IMR-90 (cell line): Measurements from ENCODE around the gene NRG4. TPM values are rescaled to one million over a fixed set of nuclear protein-coding genes. Genes with fewer than 3 reads are reported as not detected.

ENCODE experiments used
- ATAC-seq: fragments of 200-7000 bp; cut with Tn5 transposase; 2 replicates; pipeline ENCODE4 v1.9.1; 2020; ENCODE audit warnings: low read depth, mild to moderate bottlenecking, moderate library complexity
- BruUV-seq: library from RNA; stranded (reverse); fragments of 400-500 nt; replicated peaks from 2 replicates; lab custom pipeline; 2021; lab: Mats Ljungman, UMichigan
- CTCF ChIA-PET: fragments of 300-600 bp; formaldehyde crosslinking; extraction: SDS; loops from one replicate; lab custom pipeline; 2021; ENCODE audit warnings: antibody characterized with exemption; lab: Yijun Ruan, JAX
- POLR2A ChIA-PET: fragments of 300-600 bp; sonication (Branson Sonifier 250); formaldehyde crosslinking; loops from one replicate; lab custom pipeline; 2022; ENCODE audit warnings: antibody characterized with exemption; ENCODE audit not compliant: unreplicated experiment; lab: Charles Lee
- DNase-seq: peaks from one replicate; pipeline ENCODE4 v3.0.0; 2013
- H2AFZ ChIP-seq: replicated peaks from 2 replicates; pipeline ENCODE3; 2013; ENCODE audit warnings: low read length, mild to moderate bottlenecking; ENCODE audit not compliant: poor library complexity
- H2AK5ac ChIP-seq: 2 replicates; pipeline ENCODE4 v1.6.1; 2013; ENCODE audit warnings: low read depth, low read length, inconsistent platforms
- H2AK9ac ChIP-seq: replicated peaks from 2 replicates; pipeline ENCODE3; 2013; ENCODE audit warnings: mild to moderate bottlenecking, low read depth, low read length, moderate library complexity; ENCODE audit not compliant: poor library complexity
- H2BK120ac ChIP-seq: 2 replicates; pipeline ENCODE4 v1.6.1; 2013; ENCODE audit warnings: low read depth, low read length, inconsistent platforms
- H2BK15ac ChIP-seq: 3 replicates; pipeline ENCODE4 v1.6.1; 2013; ENCODE audit warnings: low read depth, low read length, inconsistent platforms
- H2BK20ac ChIP-seq: 2 replicates; pipeline ENCODE4 v1.6.1; 2013; ENCODE audit warnings: low read depth, mild to moderate bottlenecking, inconsistent platforms, low read length, moderate library complexity
- H2BK5ac ChIP-seq: 2 replicates; pipeline ENCODE4 v1.6.1; 2013; ENCODE audit warnings: mild to moderate bottlenecking, low read depth, low read length, inconsistent platforms; ENCODE audit not compliant: poor library complexity, severe bottlenecking
- H3K14ac ChIP-seq: replicated peaks from 2 replicates; pipeline ENCODE4 v1.6.1; 2013; ENCODE audit warnings: low read depth, low read length, inconsistent platforms
- H3K18ac ChIP-seq: 2 replicates; pipeline ENCODE4 v1.6.1; 2013; ENCODE audit warnings: low read depth, low read length, control low read depth
- H3K23ac ChIP-seq: 2 replicates; pipeline ENCODE4 v1.6.1; 2013; ENCODE audit warnings: low read depth, low read length, inconsistent platforms
- H3K27ac ChIP-seq: 2 replicates; pipeline ENCODE4 v1.5.1; 2013; ENCODE audit warnings: mild to moderate bottlenecking, control low read depth, low read length; ENCODE audit not compliant: insufficient read depth
- H3K27me3 ChIP-seq: 2 replicates; pipeline ENCODE4 v1.6.1; 2013; ENCODE audit warnings: low read length; ENCODE audit not compliant: control insufficient read depth, insufficient read depth
- H3K36me3 ChIP-seq: 2 replicates; pipeline ENCODE4 v1.6.1; 2013; ENCODE audit warnings: low read length, mixed read lengths; ENCODE audit not compliant: control insufficient read depth, insufficient read depth
- H3K4ac ChIP-seq: 2 replicates; pipeline ENCODE4 v1.6.1; 2013; ENCODE audit warnings: low read depth, low read length, inconsistent platforms
- H3K4me1 ChIP-seq: 2 replicates; pipeline ENCODE4 v1.6.1; 2013; ENCODE audit warnings: low read length, mixed read lengths; ENCODE audit not compliant: control insufficient read depth, insufficient read depth
- H3K4me2 ChIP-seq: 2 replicates; pipeline ENCODE4 v1.6.1; 2013; ENCODE audit warnings: low read depth, mild to moderate bottlenecking, control low read depth, low read length, moderate library complexity
- H3K4me3 ChIP-seq: 2 replicates; pipeline ENCODE4 v1.5.1; 2013; ENCODE audit warnings: low read depth, mild to moderate bottlenecking, control low read depth, low read length, moderate library complexity; ENCODE audit not compliant: insufficient read depth
- H3K56ac ChIP-seq: 2 replicates; pipeline ENCODE4 v1.6.1; 2013; ENCODE audit warnings: low read length, inconsistent platforms; ENCODE audit not compliant: insufficient read depth; ENCODE audit errors: extremely low read depth
- H3K79me1 ChIP-seq, 2 experiments: 2 replicates each; pipeline ENCODE4 v1.6.1; 2013; ENCODE audit warnings: low read length in 2 of 2, inconsistent platforms in 1 of 2, low read depth in 1 of 2
- H3K9ac ChIP-seq: 2 replicates; pipeline ENCODE4 v1.6.1; 2013; ENCODE audit warnings: low read depth, low read length, control low read depth
- H3K9me1 ChIP-seq: 2 replicates; pipeline ENCODE4 v1.6.1; 2013; ENCODE audit warnings: low read length, inconsistent platforms; ENCODE audit not compliant: insufficient read depth
- H3K9me3 ChIP-seq: 2 replicates; pipeline ENCODE4 v1.6.1; 2013; ENCODE audit warnings: low read length; ENCODE audit not compliant: control insufficient read depth, insufficient read depth
- H4K20me1 ChIP-seq: 2 replicates; pipeline ENCODE4 v1.6.1; 2013; ENCODE audit warnings: low read length, inconsistent platforms; ENCODE audit not compliant: insufficient read depth
- H4K5ac ChIP-seq: 2 replicates; pipeline ENCODE4 v1.6.1; 2013; ENCODE audit warnings: mild to moderate bottlenecking, low read depth, low read length, control low read depth
- H4K8ac ChIP-seq, 2 experiments: 2 replicates each; pipeline ENCODE4 v1.6.1; 2013; ENCODE audit warnings: low read depth in 2 of 2, low read length in 2 of 2, control low read depth in 1 of 2, inconsistent platforms in 1 of 2
- H4K91ac ChIP-seq: 2 replicates; pipeline ENCODE4 v1.6.1; 2013; ENCODE audit warnings: low read depth, low read length, inconsistent platforms; ENCODE audit not compliant: insufficient read depth
- NFE2L2 ChIP-seq: fragments of 150-350 bp; IDR thresholded peaks from 2 replicates; pipeline ENCODE4 v1.6.1; 2016; ENCODE audit warnings: low read depth, mild to moderate bottlenecking, low read length
- RAD21 ChIP-seq: IDR thresholded peaks from 2 replicates; pipeline ENCODE4 v1.6.1; 2012; ENCODE audit warnings: low read length, improper control_type of control experiment
- SMC3 ChIP-seq: fragments of 150-350 bp; IDR thresholded peaks from 2 replicates; pipeline ENCODE4 v1.6.1; 2016; ENCODE audit warnings: low read depth, mild to moderate bottlenecking, antibody characterized with exemption, low read length, moderate library complexity
- WGBS, 2 experiments: methylation state at CpG; one replicate each; pipeline versions ENCODE4 v1.1.5 to v1.1.7; 2013; ENCODE audit warnings: missing lambda C conversion rate in 2 of 2; ENCODE audit not compliant: insufficient read length in 1 of 2; ENCODE audit errors: extremely low coverage in 2 of 2; 5-methylcytosine and 5-hydroxymethylcytosine counted together
- dilution Hi-C: fragments of 300-500 bp; cut with HindIII; formaldehyde crosslinking; loops from one replicate; pipeline ENCODE4 v1.14.3; 2018; ENCODE audit warnings: low sequenced_read_pairs; ENCODE audit not compliant: unreplicated experiment
- in situ Hi-C: fragments of 300-500 bp; cut with MboI; formaldehyde crosslinking; loops from 3 replicates; pipeline ENCODE4 v1.14.3; 2019; ENCODE audit warnings: low sequenced_read_pairs, inconsistent platforms, mixed read lengths
- intact Hi-C: fragments of 100-400 bp; cut with micrococcal nuclease; formaldehyde crosslinking; loops from 2 replicates; pipeline ENCODE4 v1.10.0; 2022
- polyA plus RNA-seq, 3 experiments: library from polyadenylated mRNA; depleted of rRNA; stranded (reverse); fragments of >200 nt; gene quantifications; 2 replicates each; pipeline ENCODE4 v1.2.3, GENCODE V29; 2012; ENCODE audit warnings: low replicate concordance in 1 of 3
- total RNA-seq: library from RNA; depleted of rRNA; stranded (reverse); fragments of >200 nt; gene quantifications from 2 replicates; pipeline ENCODE4 v1.2.3, GENCODE V29; 2012
- TF ChIP-seq, protein P1 (sequence below): conservative IDR thresholded peaks from 2 replicates; pipeline ENCODE4 v1.5.1; 2012; ENCODE audit warnings: mild to moderate bottlenecking, low read depth, low read length, improper control_type of control experiment

The NRG4 gene
- total and polyA plus RNA-seq, 2 of the 4 experiments (the other 2 are of a cell fraction) = not detected

DNA sequence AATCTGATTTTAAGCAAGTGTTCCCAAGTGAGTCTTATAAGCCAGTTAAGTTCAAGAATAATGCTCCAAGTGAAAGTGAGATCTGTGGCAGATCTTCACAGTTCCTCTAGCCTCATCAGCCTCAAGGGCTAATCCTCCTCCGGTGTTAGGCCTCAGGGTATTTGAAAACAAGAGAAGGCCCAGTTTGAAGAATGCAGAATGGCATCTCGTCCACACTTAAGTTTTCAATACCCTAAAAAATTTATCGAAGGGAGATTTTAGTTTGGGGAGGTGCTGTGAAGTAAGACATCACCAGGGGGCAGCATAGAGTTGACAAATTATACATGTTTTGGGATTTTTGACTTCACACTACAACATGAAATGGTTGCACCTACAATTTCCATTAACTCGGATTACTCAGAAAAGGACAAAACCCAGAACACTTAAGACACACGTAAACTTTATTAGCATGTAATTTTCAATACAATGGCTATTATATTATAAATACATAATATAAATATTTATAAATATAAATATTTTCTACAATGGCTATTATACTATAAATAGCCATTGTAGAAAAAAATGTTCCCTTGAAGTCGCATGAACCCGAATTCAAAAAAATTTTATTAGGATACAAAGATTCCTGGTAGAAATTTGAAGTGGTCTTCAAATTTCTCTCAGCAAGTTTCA, 45.2 kb upstream of the NRG4 start:
- Histone ChIP-seq H4K5ac (no peak overlapping the region), H3K18ac (no peak overlapping the region), H3K56ac (no peak overlapping the region), H3K27me3 (peaks cover 47% of the 10 kb centered on the region), H3K9me3 (no peaks in the 10 kb centered on the region), H4K91ac (no peak overlapping the region), H3K36me3 (no peaks in the 10 kb centered on the region), H3K14ac (no peak overlapping the region), H2BK15ac (no peak overlapping the region), H2AFZ (peak overlapping the region; percentile 84), H2BK120ac (no peak overlapping the region), H4K20me1 (no peaks in the 10 kb centered on the region), H3K4me2 (peak overlapping the region; percentile 99), H3K4me1 (peaks cover 1% of the 10 kb centered on the region; the same call in 1 of the 2 replicates), H3K9ac (no peak overlapping the region), H4K8ac (no peak overlapping the region), H2BK5ac (no peak overlapping the region), H3K27ac (no peak overlapping the region), H2AK5ac (no peak overlapping the region), H3K79me1 (no peaks in the 10 kb centered on the region), H3K23ac (no peak overlapping the region), H3K4ac (no peak overlapping the region), H3K9me1 (no peaks in the 10 kb centered on the region), H3K4me3 (peak overlapping the region; percentile 23; the same call in 1 of the 2 replicates), H2BK20ac (no peak overlapping the region), H2AK9ac (no peak overlapping the region)
- ATAC-seq = 0 out of 2 replicates have a peak, but pooled peaks have one; percentile 19
- DNase-seq = peak; percentile 22
- ChIA-PET CTCF (interaction anchor here (0.6 to 3.5 kb wide), 3 partner anchors 82 to 544 kb away, joined by 6 to 29 read pairs (median 9); no protein-coding TSS in a partner anchor), POLR2A (no interaction called here)
- no CpG with 5 or more reads among the region's 7 CpGs for WGBS, 2 experiments
- no TSS peak for BruUV-seq
- intact Hi-C loops = loop anchor here (1.0 to 5.0 kb wide), 2 partner anchors 82 to 810 kb away; no protein-coding TSS in a partner anchor
- dilution Hi-C loops = no loop called here
- TF ChIP-seq, protein P1, sequence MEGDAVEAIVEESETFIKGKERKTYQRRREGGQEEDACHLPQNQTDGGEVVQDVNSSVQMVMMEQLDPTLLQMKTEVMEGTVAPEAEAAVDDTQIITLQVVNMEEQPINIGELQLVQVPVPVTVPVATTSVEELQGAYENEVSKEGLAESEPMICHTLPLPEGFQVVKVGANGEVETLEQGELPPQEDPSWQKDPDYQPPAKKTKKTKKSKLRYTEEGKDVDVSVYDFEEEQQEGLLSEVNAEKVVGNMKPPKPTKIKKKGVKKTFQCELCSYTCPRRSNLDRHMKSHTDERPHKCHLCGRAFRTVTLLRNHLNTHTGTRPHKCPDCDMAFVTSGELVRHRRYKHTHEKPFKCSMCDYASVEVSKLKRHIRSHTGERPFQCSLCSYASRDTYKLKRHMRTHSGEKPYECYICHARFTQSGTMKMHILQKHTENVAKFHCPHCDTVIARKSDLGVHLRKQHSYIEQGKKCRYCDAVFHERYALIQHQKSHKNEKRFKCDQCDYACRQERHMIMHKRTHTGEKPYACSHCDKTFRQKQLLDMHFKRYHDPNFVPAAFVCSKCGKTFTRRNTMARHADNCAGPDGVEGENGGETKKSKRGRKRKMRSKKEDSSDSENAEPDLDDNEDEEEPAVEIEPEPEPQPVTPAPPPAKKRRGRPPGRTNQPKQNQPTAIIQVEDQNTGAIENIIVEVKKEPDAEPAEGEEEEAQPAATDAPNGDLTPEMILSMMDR = peak; percentile 70
- TF ChIP-seq SMC3 = peak; percentile 58
- no peak for TF ChIP-seq NFE2L2
- peak; percentile 49 for TF ChIP-seq RAD21
- in situ Hi-C loops = no loop called here
